ENCODE measurements around the gene DENND4C.
"Not testable (repeated sequence)": the region's sequence is repeated elsewhere in the genome, so short reads cannot be mapped to it uniquely, and the experiment has no call there.

The DENND4C gene

GRCh38 chr9:19385786-19386501 lies 155.5 kb downstream of the DENND4C start:
- intact Hi-C loops (cut with DNase I; ENCODE audit: low total_unique reads) = no loop called here
- H3K36me3 ChIP-seq = no peaks in the 10 kb centered on the region
- no peak overlapping the region for H3K4me3 ChIP-seq
- H3K27me3 ChIP-seq = no peaks in the 10 kb centered on the region
- H3K9me3 ChIP-seq = no peaks in the 10 kb centered on the region
- DNase-seq = no peak
- TF ChIP-seq CTCF (IDR thresholded peaks at IDR 0.05) = no peak
- H3K27ac ChIP-seq = no peak overlapping the region
- no peaks in the 10 kb centered on the region for H3K4me1 ChIP-seq

- Histone ChIP-seq H3K4me3 (no peak overlapping the region), H3K9me3 (no peaks in the 10 kb centered on the region), H3K4me1 (no peaks in the 10 kb centered on the region), H3K27me3 (no peaks in the 10 kb centered on the region), H3K36me3 (no peaks in the 10 kb centered on the region), H3K27ac (no peak overlapping the region)
- DNase-seq = no peak
- intact Hi-C loops (cut with DNase I; ENCODE audit: low total_unique reads) = no loop called here
- no peak for TF ChIP-seq CTCF (IDR thresholded peaks at IDR 0.05)
Observed at GRCh38 chr9:19386502-19387044, 156.1 kb downstream of the DENND4C start.

DNA sequence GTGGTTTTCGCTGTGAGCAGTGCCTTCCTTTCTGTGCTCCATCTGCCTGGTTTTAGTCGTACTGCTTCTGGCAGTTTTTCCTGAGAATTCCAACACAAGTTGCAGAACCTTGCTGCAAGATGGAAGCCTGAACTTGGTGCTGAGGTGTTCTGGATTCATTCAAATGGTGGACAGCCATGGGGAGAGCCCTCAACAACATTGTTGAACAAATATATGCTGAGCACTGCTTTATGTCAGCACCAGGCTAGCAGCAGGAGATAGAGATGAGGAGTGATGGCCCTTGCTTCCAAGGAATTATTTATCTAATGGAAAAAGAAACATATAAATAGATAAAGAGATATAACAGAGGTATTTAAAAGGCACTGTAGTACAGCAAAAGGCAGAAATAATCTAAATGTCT lies 156.8 kb downstream of the DENND4C start:
- no peak for DNase-seq
- H3K27me3 ChIP-seq = no peaks in the 10 kb centered on the region
- no peak overlapping the region for H3K27ac ChIP-seq
- H3K36me3 ChIP-seq = no peaks in the 10 kb centered on the region
- H3K4me1 ChIP-seq = no peaks in the 10 kb centered on the region
- H3K9me3 ChIP-seq = no peaks in the 10 kb centered on the region
- intact Hi-C loops (cut with DNase I; ENCODE audit: low total_unique reads) = no loop called here
- no peak for TF ChIP-seq CTCF (IDR thresholded peaks at IDR 0.05)
- H3K4me3 ChIP-seq = no peak overlapping the region

DNA sequence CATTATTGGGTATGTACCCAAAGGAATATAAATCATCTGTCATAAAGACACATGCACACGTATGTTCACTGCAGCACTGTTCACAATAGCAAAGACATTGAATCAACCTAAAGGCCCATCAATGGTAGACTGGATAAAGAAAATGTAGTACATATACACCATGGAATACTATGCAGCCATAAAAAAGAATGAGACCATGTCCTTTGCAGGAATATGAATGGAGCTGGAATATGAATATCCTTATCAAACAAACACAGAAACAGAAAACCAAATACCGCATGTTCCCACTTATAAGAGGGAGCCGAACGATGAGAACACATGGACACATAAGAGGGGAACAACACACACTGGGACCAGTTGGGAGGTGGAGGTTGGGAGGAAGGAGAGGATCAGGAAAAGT lies 159.0 kb downstream of the DENND4C start:
- intact Hi-C loops (cut with DNase I; ENCODE audit: low total_unique reads); DNase-seq; H3K27ac ChIP-seq; H3K4me1 ChIP-seq; H3K4me3 ChIP-seq; H3K36me3 ChIP-seq; H3K9me3 ChIP-seq; H3K27me3 ChIP-seq: not testable (repeated sequence)

DNA sequence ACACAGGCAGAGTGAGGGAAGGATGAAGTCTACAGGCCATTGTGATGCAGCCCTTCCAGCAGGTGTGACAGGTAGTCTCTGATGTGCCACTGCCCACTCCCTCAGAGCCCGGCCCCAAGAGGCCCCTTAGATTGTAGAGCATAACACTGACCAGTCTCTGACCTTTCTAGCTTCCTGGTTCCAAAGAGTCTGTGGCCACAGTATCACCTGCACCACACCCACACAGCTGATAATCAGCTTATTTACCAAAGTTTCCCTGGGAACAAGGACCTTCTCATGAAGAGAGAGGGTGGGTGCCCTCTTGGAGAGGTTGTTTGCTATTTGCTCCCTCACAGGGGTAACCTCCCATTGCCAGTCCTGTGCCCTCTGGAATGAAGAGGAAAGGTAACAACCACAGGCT lies 167.4 kb downstream of the DENND4C start:
- Histone ChIP-seq H3K36me3 (no peaks in the 10 kb centered on the region), H3K27ac (no peak overlapping the region), H3K9me3 (no peaks in the 10 kb centered on the region), H3K27me3 (no peaks in the 10 kb centered on the region), H3K4me3 (no peak overlapping the region), H3K4me1 (no peaks in the 10 kb centered on the region)
- intact Hi-C loops (cut with DNase I; ENCODE audit: low total_unique reads) = no loop called here
- TF ChIP-seq CTCF (IDR thresholded peaks at IDR 0.05) = no peak
- no peak for DNase-seq

DNA sequence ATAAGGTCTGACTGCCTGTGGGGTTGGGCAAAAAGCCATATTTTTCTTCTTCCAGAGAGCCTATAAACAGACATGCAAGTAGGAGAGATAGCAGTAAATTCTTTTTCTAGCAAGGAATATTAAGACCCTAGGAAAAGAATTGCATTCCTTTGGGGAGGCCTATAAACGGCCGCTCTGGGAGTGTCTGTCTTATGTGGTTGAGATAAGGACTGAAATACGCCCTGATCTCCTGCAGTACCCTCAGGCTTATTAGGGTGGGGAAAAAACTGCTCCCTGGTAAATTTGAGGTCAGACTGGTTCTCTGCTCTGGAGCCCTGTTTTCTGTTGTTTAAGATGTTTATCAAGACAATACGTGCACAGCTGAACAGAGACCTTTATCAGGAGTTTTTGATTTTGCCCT lies 172.7 kb downstream of the DENND4C start:
- DNase-seq; H3K9me3 ChIP-seq; H3K4me1 ChIP-seq; H3K27ac ChIP-seq; intact Hi-C loops (cut with DNase I; ENCODE audit: low total_unique reads); H3K27me3 ChIP-seq; H3K36me3 ChIP-seq; H3K4me3 ChIP-seq: not testable (repeated sequence)

All from tibial artery (tissue), 4 donors.